ENCODE results near the gene MINK1.

MINK1 gene

DNA sequence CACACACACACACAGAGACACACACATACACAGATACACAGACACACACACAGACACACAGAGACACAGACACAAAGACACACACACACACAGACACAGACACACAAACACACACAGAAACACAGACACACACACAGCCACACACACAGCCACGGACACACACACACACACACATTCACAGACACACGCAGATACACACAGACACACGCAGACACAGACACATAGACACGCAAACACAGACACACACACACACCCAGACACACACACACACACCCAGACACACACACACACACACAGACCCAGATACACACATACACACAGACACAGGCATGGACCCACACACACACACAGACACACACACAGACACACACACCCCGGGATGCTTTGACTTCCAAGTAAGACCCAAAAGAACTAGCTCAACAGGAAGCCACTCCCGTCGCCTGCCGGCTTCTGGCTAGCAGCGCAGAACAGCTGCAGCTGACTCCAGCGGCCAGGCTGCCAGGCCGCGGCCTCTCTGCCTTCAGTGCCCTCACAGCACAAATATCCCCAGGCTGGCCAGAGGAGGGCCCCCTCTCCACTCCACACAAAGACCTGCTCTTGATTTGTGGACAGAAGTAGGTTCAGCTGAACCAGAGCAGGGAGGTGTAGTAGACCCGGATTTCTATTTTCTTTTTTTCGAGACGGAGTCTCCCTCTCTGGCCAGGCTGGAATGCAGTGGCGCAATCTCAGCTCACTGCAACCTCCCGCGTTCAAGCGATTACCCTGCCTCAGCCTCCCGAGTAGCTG is 75.8 kb downstream of the MINK1 start (continued):
- TF ChIP-seq ZNF513 (tag by site-specific recombination; IDR thresholded peaks at IDR 0.05): no peak
- no peak; the same call in 1 of the 2 replicates for TF ChIP-seq HIC1 (tag by site-specific recombination; IDR thresholded peaks at IDR 0.05)
- no peak for TF ChIP-seq ZNF677 (tag by site-specific recombination; IDR thresholded peaks at IDR 0.05)
- TF ChIP-seq ZNF184 (tag by site-specific recombination; IDR thresholded peaks at IDR 0.05): no peak
- no peak for TF ChIP-seq ZNF785 (tag by site-specific recombination; IDR thresholded peaks at IDR 0.05)
- no peak for TF ChIP-seq ZNF280C (tag by site-specific recombination; IDR thresholded peaks at IDR 0.05)
- no peak for TF ChIP-seq PATZ1 (tag by site-specific recombination; IDR thresholded peaks at IDR 0.05)
- TF ChIP-seq ZNF366 (tag by site-specific recombination; conservative IDR thresholded peaks at IDR 0.05): no peak
- no peak for TF ChIP-seq GLIS2 (tag by site-specific recombination; IDR thresholded peaks at IDR 0.05)
- TF ChIP-seq SP2 (tag by site-specific recombination; IDR thresholded peaks at IDR 0.05): no peak
- TF ChIP-seq ZNF26 (tag by site-specific recombination; IDR thresholded peaks at IDR 0.05): no peak
- TF ChIP-seq ZNF426 (tag by site-specific recombination; IDR thresholded peaks at IDR 0.05): no peak
- peak; percentile 74 for TF ChIP-seq SCRT2 (tag by site-specific recombination; IDR thresholded peaks at IDR 0.05)
- no peak for TF ChIP-seq ZNF843 (tag by site-specific recombination; IDR thresholded peaks at IDR 0.05)
- no peak for TF ChIP-seq ZNF114 (tag by site-specific recombination; IDR thresholded peaks at IDR 0.05)
- no peak for TF ChIP-seq ZBTB11 (tag by site-specific recombination; conservative IDR thresholded peaks at IDR 0.05; ENCODE audit: low read depth)
- TF ChIP-seq HOXD13 (CRISPR knock-in tag; IDR thresholded peaks at IDR 0.05; ENCODE audit: borderline replicate concordance): no peak
- TF ChIP-seq GLIS1 (tag by site-specific recombination; IDR thresholded peaks at IDR 0.05): no peak
- TF ChIP-seq ZNF549 (tag by site-specific recombination; IDR thresholded peaks at IDR 0.05): no peak
- TF ChIP-seq ZSCAN23 (tag by site-specific recombination; IDR thresholded peaks at IDR 0.05): no peak
- TF ChIP-seq ZNF555 (tag by site-specific recombination; conservative IDR thresholded peaks at IDR 0.05): no peak
- no peak for TF ChIP-seq ZNF112 (tag by site-specific recombination; IDR thresholded peaks at IDR 0.05)
- peak; percentile 98 for TF ChIP-seq ZSCAN30 (tag by site-specific recombination; IDR thresholded peaks at IDR 0.05)
- no peak for TF ChIP-seq ZNF488 (tag by site-specific recombination; IDR thresholded peaks at IDR 0.05)
- no peak for TF ChIP-seq SP3 (tag by site-specific recombination; IDR thresholded peaks at IDR 0.05)
- TF ChIP-seq ZNF776 (tag by site-specific recombination; IDR thresholded peaks at IDR 0.05; ENCODE audit: borderline replicate concordance): 0 out of 2 replicates have a peak, but pooled peaks have one; percentile 64
